Bronchial epithelial cell (primary cell): ENCODE results near the gene SOBP. TPM values are rescaled to one million over a fixed set of nuclear protein-coding genes. Genes with fewer than 3 reads are reported as not detected.

Experiments used
- DNase-seq: peaks from one replicate; pipeline ENCODE4 v3.0.0-alpha.2; 2010; ENCODE audit warnings: low read depth
- FAIRE-seq: peaks from 2 replicates; lab custom pipeline; 2011; peaks lifted over from hg19 to GRCh38; lab: Jason Lieb, UNC
- H3K27me3 ChIP-seq: 2 replicates; pipeline ENCODE4 v1.5.1; 2011; ENCODE audit warnings: low read length; ENCODE audit not compliant: control insufficient read depth, insufficient read depth
- H3K36me3 ChIP-seq: 2 replicates; pipeline ENCODE4 v1.5.1; 2011; ENCODE audit warnings: low read length; ENCODE audit not compliant: control insufficient read depth, insufficient read depth
- H3K4me3 ChIP-seq: 2 replicates; pipeline ENCODE4 v1.5.1; 2011; ENCODE audit warnings: mild to moderate bottlenecking, low read depth, low read length, control low read depth
- total RNA-seq: library from RNA; depleted of rRNA; stranded (reverse); fragments of >200 nt; gene quantifications from 2 replicates; pipeline ENCODE4 v1.2.1, GENCODE V29; 2014
- TF ChIP-seq, protein P1 (sequence below): IDR thresholded peaks from 2 replicates; pipeline ENCODE4 v1.5.1; 2011; ENCODE audit warnings: mild to moderate bottlenecking, moderate library complexity, low read length, control low read depth, inconsistent platforms; ENCODE audit not compliant: insufficient read depth, severe bottlenecking

Gene SOBP
- total RNA-seq, 1 donor from 2014 or later = 0.26 TPM

DNA sequence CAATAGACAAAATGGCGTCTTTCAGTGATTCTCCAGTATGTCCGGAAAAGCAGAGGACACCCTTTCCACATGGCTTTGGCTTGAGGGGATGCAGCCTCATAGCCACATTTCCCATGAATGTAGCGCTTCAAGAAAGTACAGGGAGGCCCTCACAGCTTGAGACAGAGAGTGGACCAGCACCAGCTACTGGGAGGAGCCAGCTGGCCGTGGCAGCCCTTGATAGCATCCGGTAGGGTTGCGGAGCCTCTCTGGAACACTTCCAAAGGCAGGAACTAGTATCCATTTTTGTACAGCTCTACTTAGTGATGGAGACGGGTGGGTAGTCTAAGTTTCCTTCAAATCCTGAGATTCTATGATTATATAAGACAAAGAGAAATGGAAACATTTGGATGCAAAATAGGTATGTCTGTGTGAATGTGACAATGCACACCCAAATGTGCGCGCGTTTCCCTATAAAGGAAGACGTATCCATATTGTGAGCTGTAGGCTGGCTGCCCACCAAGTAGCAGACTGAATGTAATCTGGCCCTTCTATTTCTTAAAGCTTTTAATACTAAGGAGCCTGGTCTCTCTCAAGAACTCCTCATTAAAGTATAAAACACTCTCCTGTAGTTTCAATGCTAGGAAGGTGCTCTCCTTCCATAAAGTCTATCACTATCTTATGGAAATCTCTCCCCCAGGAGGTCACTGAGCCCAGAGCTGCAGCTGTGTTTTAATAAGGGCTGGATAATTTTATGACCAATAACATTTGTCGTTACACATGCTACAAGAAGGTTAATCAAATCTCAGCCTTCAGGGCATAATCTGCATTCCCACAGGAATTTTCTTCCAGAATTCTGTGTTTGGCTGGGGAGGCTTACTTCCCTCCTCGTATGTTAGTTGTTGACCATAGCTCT, 74.0 kb downstream of the SOBP start:
- H3K27me3 ChIP-seq = no peaks in the 10 kb centered on the region
- DNase-seq (no peak), FAIRE-seq (no peak)
- H3K4me3 ChIP-seq = no peak overlapping the region
- TF ChIP-seq, protein P1, sequence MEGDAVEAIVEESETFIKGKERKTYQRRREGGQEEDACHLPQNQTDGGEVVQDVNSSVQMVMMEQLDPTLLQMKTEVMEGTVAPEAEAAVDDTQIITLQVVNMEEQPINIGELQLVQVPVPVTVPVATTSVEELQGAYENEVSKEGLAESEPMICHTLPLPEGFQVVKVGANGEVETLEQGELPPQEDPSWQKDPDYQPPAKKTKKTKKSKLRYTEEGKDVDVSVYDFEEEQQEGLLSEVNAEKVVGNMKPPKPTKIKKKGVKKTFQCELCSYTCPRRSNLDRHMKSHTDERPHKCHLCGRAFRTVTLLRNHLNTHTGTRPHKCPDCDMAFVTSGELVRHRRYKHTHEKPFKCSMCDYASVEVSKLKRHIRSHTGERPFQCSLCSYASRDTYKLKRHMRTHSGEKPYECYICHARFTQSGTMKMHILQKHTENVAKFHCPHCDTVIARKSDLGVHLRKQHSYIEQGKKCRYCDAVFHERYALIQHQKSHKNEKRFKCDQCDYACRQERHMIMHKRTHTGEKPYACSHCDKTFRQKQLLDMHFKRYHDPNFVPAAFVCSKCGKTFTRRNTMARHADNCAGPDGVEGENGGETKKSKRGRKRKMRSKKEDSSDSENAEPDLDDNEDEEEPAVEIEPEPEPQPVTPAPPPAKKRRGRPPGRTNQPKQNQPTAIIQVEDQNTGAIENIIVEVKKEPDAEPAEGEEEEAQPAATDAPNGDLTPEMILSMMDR = no peak
- H3K36me3 ChIP-seq = no peaks in the 10 kb centered on the region

DNA sequence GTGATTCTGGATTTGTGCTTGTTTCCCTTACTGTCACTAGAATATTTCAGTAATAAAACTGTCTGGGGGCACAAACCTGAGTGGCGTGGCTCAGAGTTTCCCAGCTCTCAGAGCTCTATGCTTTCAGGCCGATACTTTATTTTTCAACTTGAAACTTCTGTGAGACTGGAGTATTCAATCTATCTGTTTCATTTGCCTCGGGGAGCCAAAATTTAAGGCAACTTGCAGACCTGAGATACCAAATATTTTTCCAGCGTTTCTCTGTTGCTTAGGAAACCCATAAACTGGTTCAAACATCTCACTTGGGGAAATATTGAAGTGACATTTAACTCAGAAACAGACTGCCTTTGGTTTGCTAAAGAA, 74.7 kb downstream of the SOBP start:
- TF ChIP-seq, protein P1 = no peak
- no peaks in the 10 kb centered on the region for H3K27me3 ChIP-seq
- H3K36me3 ChIP-seq = no peaks in the 10 kb centered on the region
- DNase-seq (no peak), FAIRE-seq (no peak)
- no peak overlapping the region for H3K4me3 ChIP-seq

DNA sequence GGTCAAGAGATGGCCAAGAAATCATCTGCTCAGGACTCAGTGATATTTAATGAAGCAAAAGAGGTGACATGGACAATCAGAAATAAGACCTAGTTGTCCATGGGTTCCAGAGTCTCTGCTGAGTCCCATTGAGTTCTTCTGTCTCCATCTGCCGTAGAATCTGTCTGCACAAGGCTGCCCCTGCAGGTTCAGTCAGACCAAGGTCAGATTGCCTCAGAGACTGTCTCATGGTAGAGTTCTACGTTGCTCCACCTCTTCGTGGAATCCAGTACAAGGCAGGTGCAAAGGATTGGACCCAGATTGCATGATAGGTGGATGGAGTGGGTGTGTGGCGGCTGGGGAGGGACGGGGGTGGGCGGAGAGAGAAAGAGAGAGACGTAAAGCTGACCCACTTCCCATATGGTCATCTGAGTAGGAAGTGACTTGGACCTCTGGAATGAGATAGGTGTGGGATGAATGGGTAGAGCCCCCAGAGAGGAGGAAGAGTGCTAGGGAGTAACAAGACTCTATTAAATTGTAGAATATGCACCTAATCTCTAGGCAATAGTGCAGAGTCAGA, 75.3 kb downstream of the SOBP start:
- no peak overlapping the region for H3K4me3 ChIP-seq
- FAIRE-seq (no peak), DNase-seq (peak; percentile 3)
- H3K36me3 ChIP-seq = no peaks in the 10 kb centered on the region
- no peaks in the 10 kb centered on the region for H3K27me3 ChIP-seq
- TF ChIP-seq, protein P1 = no peak

DNA sequence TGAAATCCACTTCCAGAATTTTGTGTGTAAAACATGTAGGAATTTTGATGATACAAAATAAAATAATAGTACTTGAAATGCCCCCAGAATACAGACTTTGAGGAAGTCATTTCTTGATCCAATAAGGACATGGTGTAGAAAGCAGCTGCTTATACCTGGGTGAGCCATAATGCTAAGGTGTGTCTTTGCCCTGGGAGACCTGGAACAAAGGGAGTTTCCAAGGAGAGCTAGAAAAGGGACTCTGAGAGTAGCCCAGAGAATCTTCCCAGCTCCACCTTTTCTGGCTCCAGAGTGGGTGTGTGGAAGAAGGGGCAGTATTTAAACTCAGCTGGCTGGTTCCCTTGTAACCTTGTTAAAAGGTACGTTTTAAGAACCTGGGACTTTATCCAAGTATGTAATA, 77.7 kb downstream of the SOBP start:
- no peak overlapping the region for H3K4me3 ChIP-seq
- DNase-seq (no peak), FAIRE-seq (no peak)
- no peaks in the 10 kb centered on the region for H3K36me3 ChIP-seq
- TF ChIP-seq, protein P1 = no peak
- no peaks in the 10 kb centered on the region for H3K27me3 ChIP-seq

DNA sequence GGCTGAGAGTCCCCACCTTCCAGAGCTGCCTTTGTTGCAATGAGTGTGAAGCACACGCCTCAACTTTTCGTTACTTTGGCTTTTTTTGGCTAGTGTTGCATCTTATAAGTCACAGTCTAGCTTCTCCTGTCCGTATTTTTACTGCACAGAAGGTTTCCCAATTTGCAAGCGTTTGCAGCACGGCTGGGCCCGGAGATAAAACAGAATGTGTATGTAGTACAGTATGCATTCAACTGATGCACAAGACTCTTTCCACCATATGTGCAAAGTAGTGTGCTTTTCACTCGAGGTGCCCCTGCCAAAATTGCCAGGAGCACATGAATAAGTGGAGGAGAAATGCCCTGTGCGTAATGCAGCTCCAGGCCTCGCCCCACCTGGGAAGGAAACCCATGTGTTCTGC, 79.6 kb downstream of the SOBP start:
- TF ChIP-seq, protein P1 = no peak
- no peak for FAIRE-seq
- H3K27me3 ChIP-seq = no peaks in the 10 kb centered on the region
- no peak for DNase-seq
- no peaks in the 10 kb centered on the region for H3K36me3 ChIP-seq
- no peak overlapping the region for H3K4me3 ChIP-seq
